GM18858 (cell line): Measurements from ENCODE around the gene SCYL1.

Experiments
- ATAC-seq: cut with Tn5 transposase; IDR thresholded peaks from one replicate; pipeline ENCODE4 v1.9.1; 2021; ENCODE audit not compliant: unreplicated experiment

The SCYL1 gene

GRCh38 chr11:65492637-65493366 lies 32.1 kb upstream of the SCYL1 start:
- no peak for ATAC-seq

GRCh38 chr11:65493367-65494176 lies 31.3 kb upstream of the SCYL1 start:
- no peak for ATAC-seq

GRCh38 chr11:65496304-65497140 lies 28.4 kb upstream of the SCYL1 start:
- ATAC-seq = no peak

GRCh38 chr11:65497141-65498041 lies 27.5 kb upstream of the SCYL1 start:
- peak; percentile 38 for ATAC-seq

- no peak for ATAC-seq
These were observed 26.7 kb upstream of the SCYL1 start for GRCh38 chr11:65498042-65498726.

- ATAC-seq = no peak
These were observed 26.2 kb upstream of the SCYL1 start for GRCh38 chr11:65498727-65498976.

GRCh38 chr11:65498977-65499712 lies 25.7 kb upstream of the SCYL1 start, which contains the start of gene MALAT1:
Gene MALAT1, plus strand, starts transcription at chr11:65499045.
- ATAC-seq = no peak

GRCh38 chr11:65499713-65500386 lies 25.0 kb upstream of the SCYL1 start:
- no peak for ATAC-seq

GRCh38 chr11:65500387-65501185 lies 24.3 kb upstream of the SCYL1 start:
- ATAC-seq = no peak

- no peak for ATAC-seq
These were observed 23.8 kb upstream of the SCYL1 start for GRCh38 chr11:65501186-65501471.

- ATAC-seq = no peak
These were observed 23.2 kb upstream of the SCYL1 start for GRCh38 chr11:65501472-65502273.

- no peak for ATAC-seq
These were observed 22.7 kb upstream of the SCYL1 start for GRCh38 chr11:65502274-65502554.

- ATAC-seq = no peak
These were observed 22.1 kb upstream of the SCYL1 start for GRCh38 chr11:65502555-65503367.

- ATAC-seq = no peak
These were observed 21.4 kb upstream of the SCYL1 start for GRCh38 chr11:65503368-65503948.

GRCh38 chr11:65503949-65504673 lies 20.8 kb upstream of the SCYL1 start:
- no peak for ATAC-seq
